H1 (cell line): ENCODE data around the gene ZNF618. TPM values are rescaled to one million over a fixed set of nuclear protein-coding genes. Genes with fewer than 3 reads are reported as not detected.
"Not testable (repeated sequence)": the region's sequence is repeated elsewhere in the genome, so short reads cannot be mapped to it uniquely, and the experiment has no call there.

Experiments
- CTCF ChIA-PET: fragments of 300-600 bp; sonication (Branson Sonifier 250); formaldehyde crosslinking; loops from one replicate; lab custom pipeline; 2021; ENCODE audit not compliant: partially characterized antibody; lab: Charles Lee
- POLR2A ChIA-PET: fragments of 300-600 bp; sonication (Branson Sonifier 250); formaldehyde crosslinking; loops from one replicate; lab custom pipeline; 2021; ENCODE audit warnings: inconsistent platforms; ENCODE audit not compliant: partially characterized antibody; lab: Charles Lee
- DNase-seq, 2 experiments: peaks; one replicate each; pipeline versions ENCODE4 v3.0.0 to v3.0.0-alpha.2; 2010 to 2022; ENCODE audit warnings: low spot score in 2 of 2, low read depth in 1 of 2, mixed read lengths in 1 of 2
- FAIRE-seq: peaks from 2 replicates; lab custom pipeline; 2011; peaks lifted over from hg19 to GRCh38; lab: Jason Lieb, UNC
- H2AFZ ChIP-seq: 2 replicates; pipeline ENCODE4 v1.8.1; 2012; ENCODE audit warnings: low read length, inconsistent platforms
- H2AK5ac ChIP-seq: 2 replicates; pipeline ENCODE4 v1.6.1; 2013; ENCODE audit warnings: low read depth, low read length
- H2BK120ac ChIP-seq: replicated peaks from 2 replicates; pipeline ENCODE3; 2013; ENCODE audit warnings: low read depth, low read length, inconsistent platforms
- H2BK12ac ChIP-seq: 2 replicates; pipeline ENCODE4 v1.6.1; 2013; ENCODE audit warnings: low read depth, low read length
- H2BK15ac ChIP-seq: 2 replicates; pipeline ENCODE4 v1.6.1; 2013; ENCODE audit warnings: low read length
- H2BK20ac ChIP-seq: 2 replicates; pipeline ENCODE4 v1.6.1; 2013; ENCODE audit warnings: low read length
- H2BK5ac ChIP-seq: 2 replicates; pipeline ENCODE4 v1.6.1; 2013; ENCODE audit warnings: low read depth, low read length
- H3K14ac ChIP-seq: 2 replicates; pipeline ENCODE4 v1.6.1; 2013; ENCODE audit warnings: inconsistent platforms; ENCODE audit not compliant: insufficient read length
- H3K18ac ChIP-seq: 2 replicates; pipeline ENCODE4 v1.6.1; 2013; ENCODE audit warnings: low read length; ENCODE audit errors: extremely low read depth
- H3K23ac ChIP-seq: 2 replicates; pipeline ENCODE4 v1.6.1; 2013; ENCODE audit warnings: inconsistent platforms; ENCODE audit not compliant: insufficient read length
- H3K23me2 ChIP-seq: 2 replicates; pipeline ENCODE4 v1.6.1; 2013; ENCODE audit warnings: low read depth, low read length
- H3K27ac ChIP-seq: 2 replicates; pipeline ENCODE4 v1.6.1; 2011; ENCODE audit warnings: low read depth, low read length, inconsistent platforms
- H3K27me3 ChIP-seq, 4 experiments: replicated peaks in 1 of 4; 1 replicate in 1 of 4; 2 replicates in 3 of 4; pipeline versions ENCODE4 v1.6.1 to v1.8.1; 2011 to 2013; ENCODE audit warnings: low read length in 3 of 4, mild to moderate bottlenecking in 3 of 4, inconsistent platforms in 2 of 4, mixed read lengths in 2 of 4, moderate library complexity in 1 of 4; ENCODE audit not compliant: control insufficient read depth in 3 of 4, insufficient read depth in 3 of 4; ENCODE audit errors: extremely low read depth in 1 of 4
- H3K36me3 ChIP-seq, 4 experiments: 2 replicates each; pipeline versions ENCODE4 v1.6.1 to v1.8.1; 2011 to 2013; ENCODE audit warnings: mild to moderate bottlenecking in 4 of 4, low read length in 3 of 4, moderate library complexity in 2 of 4, control low read depth in 1 of 4, inconsistent platforms in 1 of 4; ENCODE audit not compliant: insufficient read depth in 4 of 4, control insufficient read depth in 2 of 4
- H3K4ac ChIP-seq: replicated peaks from 2 replicates; pipeline ENCODE3; 2013; ENCODE audit warnings: low read length, low read depth, mixed read lengths, inconsistent platforms; ENCODE audit not compliant: insufficient read length
- H3K4me1 ChIP-seq, 4 experiments: replicated peaks in 1 of 4; 1 replicate in 1 of 4; 2 replicates in 3 of 4; pipeline versions ENCODE4 v1.6.1 to v1.8.1; 2011 to 2013; ENCODE audit warnings: low read length in 3 of 4, inconsistent platforms in 2 of 4, mixed read lengths in 1 of 4; ENCODE audit not compliant: insufficient read depth in 4 of 4, control insufficient read depth in 3 of 4
- H3K4me2 ChIP-seq, 2 experiments: 2 replicates each; pipeline versions ENCODE4 v1.6.1 to v1.8.1; 2011 to 2013; ENCODE audit warnings: low read depth in 2 of 2, low read length in 2 of 2, control low read depth in 1 of 2, inconsistent platforms in 1 of 2, mild to moderate bottlenecking in 1 of 2; ENCODE audit not compliant: insufficient read depth in 1 of 2
- H3K4me3 ChIP-seq, 4 experiments: fragments of 200-600, 300-600 bp in 1 of 4; sonication (generic), shearing (Covaris generic), sonication (Bioruptor Twin) in 1 of 4; 2 replicates each; pipeline versions ENCODE4 v1.5.1 to v1.8.1; 2011 to 2016; ENCODE audit warnings: low read length in 4 of 4, low read depth in 3 of 4, control low read depth in 2 of 4, inconsistent platforms in 2 of 4, mild to moderate bottlenecking in 2 of 4, mixed read lengths in 1 of 4, moderate library complexity in 1 of 4; ENCODE audit not compliant: insufficient read depth in 2 of 4; ENCODE audit errors: extremely low read depth in 1 of 4
- H3K56ac ChIP-seq: replicated peaks from 2 replicates; pipeline ENCODE3; 2013; ENCODE audit warnings: low read depth, mild to moderate bottlenecking, mixed read lengths, low read length, inconsistent platforms; ENCODE audit not compliant: insufficient read length
- H3K79me1 ChIP-seq: 2 replicates; pipeline ENCODE4 v1.6.1; 2013; ENCODE audit warnings: low read depth, low read length, control low read depth
- H3K79me2 ChIP-seq, 2 experiments: 2 replicates each; pipeline versions ENCODE4 v1.6.1 to v1.8.1; 2012 to 2013; ENCODE audit warnings: low read length in 2 of 2, mild to moderate bottlenecking in 2 of 2, inconsistent platforms in 1 of 2; ENCODE audit not compliant: insufficient read depth in 2 of 2, control insufficient read depth in 1 of 2
- H3K9ac ChIP-seq, 4 experiments: replicated peaks in 1 of 4; 1 replicate in 1 of 4; 2 replicates in 3 of 4; pipeline versions ENCODE4 v1.6.1 to v1.8.1; 2011 to 2013; ENCODE audit warnings: low read depth in 3 of 4, low read length in 3 of 4, control low read depth in 2 of 4, mild to moderate bottlenecking in 2 of 4, moderate library complexity in 2 of 4, inconsistent platforms in 1 of 4; ENCODE audit errors: extremely low read depth in 1 of 4
- H3K9me3 ChIP-seq, 2 experiments: 2 replicates each; pipeline versions ENCODE4 v1.6.1 to v1.8.1; 2012 to 2013; ENCODE audit warnings: mild to moderate bottlenecking in 2 of 2, moderate library complexity in 2 of 2, control low read depth in 1 of 2, inconsistent platforms in 1 of 2, low read depth in 1 of 2, low read length in 1 of 2, mixed read lengths in 1 of 2; ENCODE audit not compliant: insufficient read depth in 2 of 2
- H4K20me1 ChIP-seq, 2 experiments: replicated peaks in 1 of 2; 2 replicates each; pipeline versions ENCODE3 to v1.8.1; 2011 to 2013; ENCODE audit warnings: inconsistent platforms in 2 of 2, low read length in 2 of 2, mild to moderate bottlenecking in 1 of 2; ENCODE audit not compliant: insufficient read depth in 2 of 2, control insufficient read depth in 1 of 2
- H4K5ac ChIP-seq: 2 replicates; pipeline ENCODE4 v1.6.1; 2013; ENCODE audit warnings: low read length, low read depth, mixed read lengths, inconsistent platforms; ENCODE audit not compliant: insufficient read length
- H4K8ac ChIP-seq: 2 replicates; pipeline ENCODE4 v1.8.0; 2013; ENCODE audit warnings: mild to moderate bottlenecking, moderate library complexity, low read length, inconsistent platforms; ENCODE audit not compliant: insufficient read depth; ENCODE audit errors: extremely low read depth
- H4K91ac ChIP-seq: replicated peaks from 2 replicates; pipeline ENCODE3; 2013; ENCODE audit warnings: low read length, mixed read lengths, inconsistent platforms; ENCODE audit not compliant: insufficient read length
- CHD1 ChIP-seq: IDR thresholded peaks from 2 replicates; pipeline ENCODE4 v1.6.1; 2012; ENCODE audit warnings: low read depth, low read length, improper control_type of control experiment
- HDAC2 ChIP-seq, 2 experiments: fragments of 300-600 bp in 1 of 2; sonication (generic) in 1 of 2; IDR thresholded peaks; 2 replicates each; pipeline ENCODE4 v1.6.1; 2011 to 2012; ENCODE audit warnings: low read depth in 2 of 2, low read length in 2 of 2, mild to moderate bottlenecking in 2 of 2, moderate library complexity in 2 of 2, borderline replicate concordance in 1 of 2, inconsistent platforms in 1 of 2
- POU5F1 ChIP-seq: IDR thresholded peaks from 2 replicates; pipeline ENCODE4 v1.6.1; 2011; ENCODE audit warnings: low read depth, mild to moderate bottlenecking, low read length, moderate library complexity
- SIRT6 ChIP-seq: IDR thresholded peaks from one replicate; pipeline ENCODE4 v1.7.1; 2012; ENCODE audit warnings: low read length, inconsistent platforms
- SUZ12 ChIP-seq: fragments of 200-600 bp; sonication (generic); IDR thresholded peaks from 2 replicates; pipeline ENCODE4 v1.6.1; 2012; ENCODE audit warnings: mild to moderate bottlenecking, inconsistent platforms, low read length, moderate library complexity, mixed read lengths
- polyA plus RNA-seq, 7 experiments: library from polyadenylated mRNA; depleted of rRNA in 3 of 7; stranded (reverse) in 5 of 7; unstranded in 2 of 7; fragments of >200 nt in 5 of 7; fragments of 200-250 nt in 2 of 7; gene quantifications; 1 replicate in 5 of 7; 2 replicates in 1 of 7; 4 replicates in 1 of 7; pipeline versions ENCODE4 v1.2.1 to v1.2.3, GENCODE V29; 2011 to 2013; ENCODE audit warnings: missing spikeins in 2 of 7, mixed read lengths in 2 of 7
- total RNA-seq: library from RNA; stranded (reverse); fragmentation: NEBNext Ultra II Directional; extraction: Animal tissue kit (Norgen Biotek cat#: 25700); gene quantifications from 2 replicates; pipeline ENCODE4 v1.2.1, GENCODE V29; 2021
- TF ChIP-seq, protein P1 (sequence below): IDR thresholded peaks from 2 replicates; pipeline ENCODE4 v1.6.1; 2011; ENCODE audit warnings: low read length, improper control_type of control experiment

ZNF618 gene
- total and polyA plus RNA-seq, 2 of the 8 experiments (the other 6 are each of a cell fraction or from before 2014, with no cell fraction given) = 9.6 to 28.5 TPM

DNA sequence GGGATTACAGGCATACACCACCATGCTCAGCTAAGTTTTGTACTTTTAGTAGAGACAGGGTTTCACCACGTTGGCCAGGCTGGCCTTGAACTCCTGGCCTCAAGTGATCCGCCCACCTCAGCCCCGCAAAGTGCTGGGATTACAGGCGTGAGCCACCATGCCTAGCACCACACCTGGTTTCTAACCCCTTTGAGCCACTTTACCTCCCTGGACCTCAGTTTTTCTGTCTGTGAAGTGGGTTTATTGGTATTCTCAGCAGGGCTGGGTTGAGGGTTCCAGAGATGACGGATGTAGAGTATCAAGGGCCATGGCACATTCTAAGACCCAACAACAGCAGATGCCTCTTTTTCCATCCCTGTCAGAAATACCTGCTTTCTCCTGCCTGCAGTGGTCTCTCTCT, 163.4 kb downstream of the ZNF618 start (continued):
- no peak for TF ChIP-seq HDAC2 (IDR thresholded peaks at IDR 0.05; ENCODE audit: borderline replicate concordance in 1 of 2, low read depth in 2 of 2, low read length in 2 of 2)
- TF ChIP-seq POU5F1 = no peak
- TF ChIP-seq SUZ12 = no peak
- TF ChIP-seq SIRT6 = no peak
- TF ChIP-seq CHD1 = no peak
- TF ChIP-seq, protein P1, sequence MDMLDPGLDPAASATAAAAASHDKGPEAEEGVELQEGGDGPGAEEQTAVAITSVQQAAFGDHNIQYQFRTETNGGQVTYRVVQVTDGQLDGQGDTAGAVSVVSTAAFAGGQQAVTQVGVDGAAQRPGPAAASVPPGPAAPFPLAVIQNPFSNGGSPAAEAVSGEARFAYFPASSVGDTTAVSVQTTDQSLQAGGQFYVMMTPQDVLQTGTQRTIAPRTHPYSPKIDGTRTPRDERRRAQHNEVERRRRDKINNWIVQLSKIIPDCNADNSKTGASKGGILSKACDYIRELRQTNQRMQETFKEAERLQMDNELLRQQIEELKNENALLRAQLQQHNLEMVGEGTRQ = no peak
- TF ChIP-seq, all 59 proteins: peak for 0

DNA sequence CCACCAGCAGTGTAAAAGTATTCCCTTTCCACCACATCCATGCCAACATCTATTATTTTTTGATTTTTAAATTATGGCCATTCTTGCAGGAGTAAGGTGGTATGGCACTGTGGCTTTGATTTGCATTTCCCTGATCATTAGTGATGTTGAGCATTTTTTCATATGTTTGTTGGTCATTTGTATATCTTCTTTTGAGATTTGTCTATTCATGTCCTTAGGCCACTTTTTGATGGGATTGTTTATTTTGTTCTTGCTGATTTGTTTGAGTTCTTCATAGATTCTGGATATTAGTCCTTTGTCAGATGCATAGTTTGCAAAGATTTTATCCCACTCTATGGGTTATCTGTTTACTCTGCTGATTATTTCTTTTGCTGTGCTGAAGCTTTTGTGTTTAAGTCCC, 167.6 kb downstream of the ZNF618 start:
- H2BK20ac ChIP-seq, H3K56ac ChIP-seq, H2BK5ac ChIP-seq, H3K14ac ChIP-seq, H2BK120ac ChIP-seq, H2AK5ac ChIP-seq, H3K27me3 ChIP-seq, H3K9ac ChIP-seq, H3K23me2 ChIP-seq, H3K79me2 ChIP-seq, H3K18ac ChIP-seq, H4K5ac ChIP-seq, H3K23ac ChIP-seq, H3K4me1 ChIP-seq, H3K4me2 ChIP-seq, H2BK15ac ChIP-seq, H3K79me1 ChIP-seq, H4K8ac ChIP-seq, H2AFZ ChIP-seq, H4K20me1 ChIP-seq, H3K4me3 ChIP-seq, H2BK12ac ChIP-seq, H3K9me3 ChIP-seq, H4K91ac ChIP-seq, H3K4ac ChIP-seq, H3K27ac ChIP-seq, DNase-seq, FAIRE-seq: not testable (repeated sequence)
- POLR2A ChIA-PET = interaction anchor here (1.0 kb wide), 1 partner anchor 16 kb away, joined by 3 read pairs; no protein-coding TSS in a partner anchor
- CTCF ChIA-PET = interaction anchor here (0.9 to 1.5 kb wide), 3 partner anchors 12 to 196 kb away, joined by 3 read pairs; no protein-coding TSS in a partner anchor
- H3K36me3 ChIP-seq = peaks cover under 1 to 13% (median 6%) of the 10 kb centered on the region in 4 experiments; a peak in 6 of 8 replicates
